SK-N-SH (cell line): Measurements from ENCODE around the gene ASF1B.

ENCODE experiments used
- GABPA ChIP-seq: IDR thresholded peaks from 2 replicates; pipeline ENCODE4 v1.4.0; 2012; ENCODE audit warnings: low read depth, mild to moderate bottlenecking
- GATA2 ChIP-seq: sonication (generic); formaldehyde crosslinking; IDR thresholded peaks from 2 replicates; pipeline ENCODE4 v1.5.0; 2020; ENCODE audit warnings: mild to moderate bottlenecking, missing genetic modification reagents
- RXRA ChIP-seq: IDR thresholded peaks from 2 replicates; pipeline ENCODE4 v1.4.0; 2012; ENCODE audit warnings: low read depth, mild to moderate bottlenecking, borderline replicate concordance
- TF ChIP-seq, protein P1 (sequence below): fragments of 200-600 bp; sonication (generic); IDR thresholded peaks from 2 replicates; pipeline ENCODE4 v1.6.1; 2017; ENCODE audit warnings: antibody characterized with exemption, mild to moderate bottlenecking, moderate library complexity

DNA sequence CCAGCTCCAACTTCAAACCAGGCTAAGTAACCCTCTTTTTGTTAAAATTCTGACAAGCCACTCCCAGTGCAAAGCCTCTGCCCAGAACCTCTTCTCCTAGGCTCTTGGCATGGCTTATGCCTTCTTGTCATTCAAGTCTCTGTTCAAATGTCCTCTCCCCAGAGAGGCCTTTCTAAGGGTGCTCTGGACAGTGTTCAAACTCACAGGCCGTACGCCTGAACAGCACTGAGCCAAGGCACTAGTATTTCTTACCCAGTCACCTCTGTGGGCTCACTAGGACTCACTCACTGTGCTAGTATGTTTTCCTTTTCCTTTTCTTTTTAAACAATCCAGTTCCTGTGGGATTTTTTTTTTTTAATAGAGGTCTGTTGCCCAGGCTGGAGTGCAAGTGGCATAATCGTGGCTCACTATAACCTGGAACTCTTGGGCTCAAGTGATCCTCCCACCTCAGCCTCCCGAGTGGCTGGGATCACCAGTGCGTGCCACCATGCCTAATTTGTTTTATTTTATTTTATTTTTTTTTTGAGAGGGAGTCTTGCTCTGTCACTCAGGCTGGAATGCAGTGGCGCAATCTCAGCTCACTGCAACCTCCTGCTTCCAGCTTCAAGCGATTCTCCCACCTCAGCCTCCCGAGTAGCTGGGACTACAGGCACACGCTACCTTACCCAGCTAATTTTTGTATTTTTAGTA lies 2.3 kb upstream of the ASF1B start:
- TF ChIP-seq, protein P1, sequence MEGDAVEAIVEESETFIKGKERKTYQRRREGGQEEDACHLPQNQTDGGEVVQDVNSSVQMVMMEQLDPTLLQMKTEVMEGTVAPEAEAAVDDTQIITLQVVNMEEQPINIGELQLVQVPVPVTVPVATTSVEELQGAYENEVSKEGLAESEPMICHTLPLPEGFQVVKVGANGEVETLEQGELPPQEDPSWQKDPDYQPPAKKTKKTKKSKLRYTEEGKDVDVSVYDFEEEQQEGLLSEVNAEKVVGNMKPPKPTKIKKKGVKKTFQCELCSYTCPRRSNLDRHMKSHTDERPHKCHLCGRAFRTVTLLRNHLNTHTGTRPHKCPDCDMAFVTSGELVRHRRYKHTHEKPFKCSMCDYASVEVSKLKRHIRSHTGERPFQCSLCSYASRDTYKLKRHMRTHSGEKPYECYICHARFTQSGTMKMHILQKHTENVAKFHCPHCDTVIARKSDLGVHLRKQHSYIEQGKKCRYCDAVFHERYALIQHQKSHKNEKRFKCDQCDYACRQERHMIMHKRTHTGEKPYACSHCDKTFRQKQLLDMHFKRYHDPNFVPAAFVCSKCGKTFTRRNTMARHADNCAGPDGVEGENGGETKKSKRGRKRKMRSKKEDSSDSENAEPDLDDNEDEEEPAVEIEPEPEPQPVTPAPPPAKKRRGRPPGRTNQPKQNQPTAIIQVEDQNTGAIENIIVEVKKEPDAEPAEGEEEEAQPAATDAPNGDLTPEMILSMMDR, result no peak
- TF ChIP-seq RXRA (no peak), GATA2 (no peak), GABPA (no peak)
